H1 (cell line): ENCODE data around the gene VAPA. TPM values are rescaled to one million over a fixed set of nuclear protein-coding genes. Genes with fewer than 3 reads are reported as not detected.

Source experiments
- CTCF ChIA-PET: fragments of 300-600 bp; sonication (Branson Sonifier 250); formaldehyde crosslinking; loops from one replicate; lab custom pipeline; 2021; ENCODE audit not compliant: partially characterized antibody; lab: Charles Lee
- POLR2A ChIA-PET: fragments of 300-600 bp; sonication (Branson Sonifier 250); formaldehyde crosslinking; loops from one replicate; lab custom pipeline; 2021; ENCODE audit warnings: inconsistent platforms; ENCODE audit not compliant: partially characterized antibody; lab: Charles Lee
- DNase-seq, 2 experiments: peaks; one replicate each; pipeline versions ENCODE4 v3.0.0 to v3.0.0-alpha.2; 2010 to 2022; ENCODE audit warnings: low spot score in 2 of 2, low read depth in 1 of 2, mixed read lengths in 1 of 2
- FAIRE-seq: peaks from 2 replicates; lab custom pipeline; 2011; peaks lifted over from hg19 to GRCh38; lab: Jason Lieb, UNC
- H2AFZ ChIP-seq: 2 replicates; pipeline ENCODE4 v1.8.1; 2012; ENCODE audit warnings: low read length, inconsistent platforms
- H2AK5ac ChIP-seq: 2 replicates; pipeline ENCODE4 v1.6.1; 2013; ENCODE audit warnings: low read depth, low read length
- H2BK120ac ChIP-seq: replicated peaks from 2 replicates; pipeline ENCODE3; 2013; ENCODE audit warnings: low read depth, low read length, inconsistent platforms
- H2BK12ac ChIP-seq: 2 replicates; pipeline ENCODE4 v1.6.1; 2013; ENCODE audit warnings: low read depth, low read length
- H2BK15ac ChIP-seq: 2 replicates; pipeline ENCODE4 v1.6.1; 2013; ENCODE audit warnings: low read length
- H2BK20ac ChIP-seq: 2 replicates; pipeline ENCODE4 v1.6.1; 2013; ENCODE audit warnings: low read length
- H2BK5ac ChIP-seq: 2 replicates; pipeline ENCODE4 v1.6.1; 2013; ENCODE audit warnings: low read depth, low read length
- H3K14ac ChIP-seq: 2 replicates; pipeline ENCODE4 v1.6.1; 2013; ENCODE audit warnings: inconsistent platforms; ENCODE audit not compliant: insufficient read length
- H3K18ac ChIP-seq: 2 replicates; pipeline ENCODE4 v1.6.1; 2013; ENCODE audit warnings: low read length; ENCODE audit errors: extremely low read depth
- H3K23ac ChIP-seq: 2 replicates; pipeline ENCODE4 v1.6.1; 2013; ENCODE audit warnings: inconsistent platforms; ENCODE audit not compliant: insufficient read length
- H3K23me2 ChIP-seq: 2 replicates; pipeline ENCODE4 v1.6.1; 2013; ENCODE audit warnings: low read depth, low read length
- H3K27ac ChIP-seq: 2 replicates; pipeline ENCODE4 v1.6.1; 2011; ENCODE audit warnings: low read depth, low read length, inconsistent platforms
- H3K27me3 ChIP-seq, 4 experiments: replicated peaks in 1 of 4; 1 replicate in 1 of 4; 2 replicates in 3 of 4; pipeline versions ENCODE4 v1.6.1 to v1.8.1; 2011 to 2013; ENCODE audit warnings: low read length in 3 of 4, mild to moderate bottlenecking in 3 of 4, inconsistent platforms in 2 of 4, mixed read lengths in 2 of 4, moderate library complexity in 1 of 4; ENCODE audit not compliant: control insufficient read depth in 3 of 4, insufficient read depth in 3 of 4; ENCODE audit errors: extremely low read depth in 1 of 4
- H3K36me3 ChIP-seq, 4 experiments: 2 replicates each; pipeline versions ENCODE4 v1.6.1 to v1.8.1; 2011 to 2013; ENCODE audit warnings: mild to moderate bottlenecking in 4 of 4, low read length in 3 of 4, moderate library complexity in 2 of 4, control low read depth in 1 of 4, inconsistent platforms in 1 of 4; ENCODE audit not compliant: insufficient read depth in 4 of 4, control insufficient read depth in 2 of 4
- H3K4ac ChIP-seq: replicated peaks from 2 replicates; pipeline ENCODE3; 2013; ENCODE audit warnings: low read length, low read depth, mixed read lengths, inconsistent platforms; ENCODE audit not compliant: insufficient read length
- H3K4me1 ChIP-seq, 4 experiments: replicated peaks in 1 of 4; 1 replicate in 1 of 4; 2 replicates in 3 of 4; pipeline versions ENCODE4 v1.6.1 to v1.8.1; 2011 to 2013; ENCODE audit warnings: low read length in 3 of 4, inconsistent platforms in 2 of 4, mixed read lengths in 1 of 4; ENCODE audit not compliant: insufficient read depth in 4 of 4, control insufficient read depth in 3 of 4
- H3K4me2 ChIP-seq, 2 experiments: 2 replicates each; pipeline versions ENCODE4 v1.6.1 to v1.8.1; 2011 to 2013; ENCODE audit warnings: low read depth in 2 of 2, low read length in 2 of 2, control low read depth in 1 of 2, inconsistent platforms in 1 of 2, mild to moderate bottlenecking in 1 of 2; ENCODE audit not compliant: insufficient read depth in 1 of 2
- H3K4me3 ChIP-seq, 4 experiments: fragments of 200-600, 300-600 bp in 1 of 4; sonication (generic), shearing (Covaris generic), sonication (Bioruptor Twin) in 1 of 4; 2 replicates each; pipeline versions ENCODE4 v1.5.1 to v1.8.1; 2011 to 2016; ENCODE audit warnings: low read length in 4 of 4, low read depth in 3 of 4, control low read depth in 2 of 4, inconsistent platforms in 2 of 4, mild to moderate bottlenecking in 2 of 4, mixed read lengths in 1 of 4, moderate library complexity in 1 of 4; ENCODE audit not compliant: insufficient read depth in 2 of 4; ENCODE audit errors: extremely low read depth in 1 of 4
- H3K56ac ChIP-seq: replicated peaks from 2 replicates; pipeline ENCODE3; 2013; ENCODE audit warnings: low read depth, mild to moderate bottlenecking, mixed read lengths, low read length, inconsistent platforms; ENCODE audit not compliant: insufficient read length
- H3K79me1 ChIP-seq: 2 replicates; pipeline ENCODE4 v1.6.1; 2013; ENCODE audit warnings: low read depth, low read length, control low read depth
- H3K79me2 ChIP-seq, 2 experiments: 2 replicates each; pipeline versions ENCODE4 v1.6.1 to v1.8.1; 2012 to 2013; ENCODE audit warnings: low read length in 2 of 2, mild to moderate bottlenecking in 2 of 2, inconsistent platforms in 1 of 2; ENCODE audit not compliant: insufficient read depth in 2 of 2, control insufficient read depth in 1 of 2
- H3K9ac ChIP-seq, 4 experiments: replicated peaks in 1 of 4; 1 replicate in 1 of 4; 2 replicates in 3 of 4; pipeline versions ENCODE4 v1.6.1 to v1.8.1; 2011 to 2013; ENCODE audit warnings: low read depth in 3 of 4, low read length in 3 of 4, control low read depth in 2 of 4, mild to moderate bottlenecking in 2 of 4, moderate library complexity in 2 of 4, inconsistent platforms in 1 of 4; ENCODE audit errors: extremely low read depth in 1 of 4
- H3K9me3 ChIP-seq, 2 experiments: 2 replicates each; pipeline versions ENCODE4 v1.6.1 to v1.8.1; 2012 to 2013; ENCODE audit warnings: mild to moderate bottlenecking in 2 of 2, moderate library complexity in 2 of 2, control low read depth in 1 of 2, inconsistent platforms in 1 of 2, low read depth in 1 of 2, low read length in 1 of 2, mixed read lengths in 1 of 2; ENCODE audit not compliant: insufficient read depth in 2 of 2
- H4K20me1 ChIP-seq, 2 experiments: replicated peaks in 1 of 2; 2 replicates each; pipeline versions ENCODE3 to v1.8.1; 2011 to 2013; ENCODE audit warnings: inconsistent platforms in 2 of 2, low read length in 2 of 2, mild to moderate bottlenecking in 1 of 2; ENCODE audit not compliant: insufficient read depth in 2 of 2, control insufficient read depth in 1 of 2
- H4K5ac ChIP-seq: 2 replicates; pipeline ENCODE4 v1.6.1; 2013; ENCODE audit warnings: low read length, low read depth, mixed read lengths, inconsistent platforms; ENCODE audit not compliant: insufficient read length
- H4K8ac ChIP-seq: 2 replicates; pipeline ENCODE4 v1.8.0; 2013; ENCODE audit warnings: mild to moderate bottlenecking, moderate library complexity, low read length, inconsistent platforms; ENCODE audit not compliant: insufficient read depth; ENCODE audit errors: extremely low read depth
- H4K91ac ChIP-seq: replicated peaks from 2 replicates; pipeline ENCODE3; 2013; ENCODE audit warnings: low read length, mixed read lengths, inconsistent platforms; ENCODE audit not compliant: insufficient read length
- BRCA1 ChIP-seq: IDR thresholded peaks from 2 replicates; pipeline ENCODE4 v1.6.1; 2012; ENCODE audit warnings: low read depth, low read length, improper control_type of control experiment
- SP1 ChIP-seq: IDR thresholded peaks from 2 replicates; pipeline ENCODE4 v1.6.1; 2011; ENCODE audit warnings: low read depth, low read length
- WGBS, 2 experiments: shearing (Covaris generic) in 1 of 2; methylation state at CpG; one replicate each; pipeline versions ENCODE4 v1.1.6 to v1.1.7; 2013 to 2015; ENCODE audit warnings: low lambda C conversion rate in 2 of 2, mixed read lengths in 2 of 2, inconsistent platforms in 1 of 2, low coverage in 1 of 2, missing lambda C conversion rate in 1 of 2; ENCODE audit not compliant: insufficient replicate concordance in 2 of 2, insufficient coverage in 1 of 2, insufficient read length in 1 of 2; ENCODE audit errors: extremely low coverage in 1 of 2, missing lambda C conversion rate in 1 of 2; 5-methylcytosine and 5-hydroxymethylcytosine counted together
- polyA plus RNA-seq, 7 experiments: library from polyadenylated mRNA; depleted of rRNA in 3 of 7; stranded (reverse) in 5 of 7; unstranded in 2 of 7; fragments of >200 nt in 5 of 7; fragments of 200-250 nt in 2 of 7; gene quantifications; 1 replicate in 5 of 7; 2 replicates in 1 of 7; 4 replicates in 1 of 7; pipeline versions ENCODE4 v1.2.1 to v1.2.3, GENCODE V29; 2011 to 2013; ENCODE audit warnings: missing spikeins in 2 of 7, mixed read lengths in 2 of 7
- total RNA-seq: library from RNA; stranded (reverse); fragmentation: NEBNext Ultra II Directional; extraction: Animal tissue kit (Norgen Biotek cat#: 25700); gene quantifications from 2 replicates; pipeline ENCODE4 v1.2.1, GENCODE V29; 2021

VAPA gene
- total and polyA plus RNA-seq, 2 of the 8 experiments (the other 6 are each of a cell fraction or from before 2014, with no cell fraction given), result 79.7 to 130 TPM

DNA sequence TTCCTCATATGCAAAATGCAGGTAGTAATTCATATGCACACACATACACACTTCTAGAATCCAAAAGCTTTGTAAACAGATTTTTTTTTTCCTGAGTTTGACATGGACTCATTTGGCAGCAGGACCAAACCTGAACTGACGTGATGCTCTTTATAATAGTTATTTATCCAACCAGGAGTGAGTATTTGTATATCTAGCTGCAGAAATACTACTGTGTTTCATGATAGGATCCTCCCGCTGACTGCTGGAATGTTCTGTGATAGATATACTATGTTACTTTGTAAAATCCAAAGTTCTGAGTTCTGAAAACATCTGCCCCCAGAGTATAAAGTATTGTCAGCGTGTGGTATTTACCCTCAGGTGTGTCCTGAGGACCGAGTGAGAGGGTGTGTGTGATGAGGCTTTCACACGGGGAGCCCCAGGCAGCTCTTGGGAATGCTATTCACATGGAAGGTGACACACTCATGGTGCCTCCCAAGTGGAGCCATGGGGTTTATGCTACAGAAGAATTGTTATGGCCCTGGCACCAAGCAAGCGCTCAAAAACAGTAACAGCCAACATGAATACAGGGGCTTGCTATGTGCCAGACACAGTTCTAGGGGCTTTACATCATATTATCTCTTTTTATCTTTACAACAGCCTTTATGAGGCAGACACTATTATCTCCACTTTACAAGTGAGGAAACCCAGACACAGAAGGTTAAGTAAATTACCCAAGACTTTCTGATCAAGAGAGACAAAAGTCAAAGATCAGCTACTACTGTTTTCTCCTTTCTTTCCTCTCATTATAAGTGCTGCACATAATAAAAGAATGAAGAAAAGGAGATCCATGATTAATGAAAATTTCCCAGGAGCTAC lies 44.7 kb upstream of the VAPA start:
- FAIRE-seq, result no peak
- Histone ChIP-seq H3K18ac (no peak overlapping the region), H4K5ac (no peak overlapping the region), H2BK20ac (0 out of 2 replicates have a peak overlapping the region, but pooled peaks have one; percentile 72), H3K4ac (no peak overlapping the region), H3K4me2 (no peak overlapping the region), H4K8ac (no peak overlapping the region), H3K79me2 (no peaks in the 10 kb centered on the region), H2BK12ac (no peak overlapping the region), H3K9me3 (peaks cover 12 to 17% of the 10 kb centered on the region in 2 experiments; a peak in 3 of 4 replicates), H3K79me1 (no peaks in the 10 kb centered on the region), H3K27ac (no peak overlapping the region), H3K36me3 (no peaks in the 10 kb centered on the region), H3K23me2 (no peaks in the 10 kb centered on the region), H2AFZ (no peak overlapping the region), H3K9ac (no peak overlapping the region), H3K14ac (no peak overlapping the region), H4K20me1 (no peaks in the 10 kb centered on the region), H2AK5ac (no peak overlapping the region), H3K27me3 (peaks cover 0 to 2% (median 0%) of the 10 kb centered on the region in 4 experiments; a peak in 1 of 7 replicates), H3K4me1 (peaks cover 0 to 14% (median 7%) of the 10 kb centered on the region in 4 experiments; a peak in 4 of 7 replicates), H2BK120ac (no peak overlapping the region), H2BK15ac (no peak overlapping the region), H2BK5ac (no peak overlapping the region), H4K91ac (no peak overlapping the region), H3K4me3 (no peak overlapping the region), H3K56ac (no peak overlapping the region), H3K23ac (no peak overlapping the region)
- TF ChIP-seq BRCA1 (no peak), SP1 (no peak)
- 69% methylated on average over 6 of the region's 6 CpGs; no CpG with 5 or more reads in 1 of the 2 experiments for WGBS, 2 experiments
- DNase-seq, result no peak
- POLR2A ChIA-PET, result interaction anchor here (1.0 to 1.3 kb wide), 2 partner anchors 10 to 11 kb away, joined by 3 to 4 read pairs; no protein-coding TSS in a partner anchor
- CTCF ChIA-PET, result interaction anchor here (0.8 to 2.2 kb wide), 4 partner anchors 11 to 82 kb away, joined by 3 to 7 read pairs (median 5); no protein-coding TSS in a partner anchor
